Parathyroid adenoma (tissue), 2 donors: Measurements from ENCODE around the gene PREX1.
A peak's percentile ranks its signal among the peaks of the same experiment; 100 is the strongest.

Experiments
- H2AFZ ChIP-seq: fragments of 300-600 bp; sonication (generic); one replicate; pipeline ENCODE4 v1.7.0; 2017; ENCODE audit warnings: antibody characterized with exemption, mild to moderate bottlenecking
- H3K27ac ChIP-seq: fragments of 300-600 bp; sonication (generic); one replicate; pipeline ENCODE4 v1.7.0; 2017
- H3K27me3 ChIP-seq: fragments of 300-600 bp; sonication (generic); one replicate; pipeline ENCODE4 v1.7.0; 2017; ENCODE audit warnings: low read length; ENCODE audit not compliant: control insufficient read depth, insufficient read depth
- H3K36me3 ChIP-seq: fragments of 300-600 bp; sonication (generic); one replicate; pipeline ENCODE4 v1.7.0; 2017; ENCODE audit warnings: low read length; ENCODE audit not compliant: control insufficient read depth, insufficient read depth
- H3K4me1 ChIP-seq: fragments of 300-600 bp; sonication (generic); one replicate; pipeline ENCODE4 v1.7.0; 2017; ENCODE audit warnings: control low read depth
- H3K4me2 ChIP-seq: fragments of 300-600 bp; sonication (generic); one replicate; pipeline ENCODE4 v1.7.0; 2017; ENCODE audit warnings: low read length
- H3K4me3 ChIP-seq: fragments of 300-600 bp; sonication (generic); one replicate; pipeline ENCODE4 v1.7.0; 2017; ENCODE audit warnings: low read depth, low read length
- H3K79me2 ChIP-seq: fragments of 300-600 bp; sonication (generic); one replicate; pipeline ENCODE4 v1.7.0; 2017; ENCODE audit warnings: control low read depth
- H3K9ac ChIP-seq: fragments of 300-600 bp; sonication (generic); one replicate; pipeline ENCODE4 v1.7.0; 2017; ENCODE audit warnings: mild to moderate bottlenecking
- H3K9me3 ChIP-seq: fragments of 300-600 bp; sonication (generic); one replicate; pipeline ENCODE4 v1.7.0; 2017; ENCODE audit warnings: low read length; ENCODE audit not compliant: control insufficient read depth
- TF ChIP-seq, protein P1 (sequence below): fragments of 300-600 bp; sonication (generic); IDR thresholded peaks from one replicate; pipeline ENCODE4 v1.7.0; 2017; ENCODE audit warnings: antibody characterized with exemption, mild to moderate bottlenecking
- donor health status: primary hyperparathyroidism.

PREX1 gene

DNA sequence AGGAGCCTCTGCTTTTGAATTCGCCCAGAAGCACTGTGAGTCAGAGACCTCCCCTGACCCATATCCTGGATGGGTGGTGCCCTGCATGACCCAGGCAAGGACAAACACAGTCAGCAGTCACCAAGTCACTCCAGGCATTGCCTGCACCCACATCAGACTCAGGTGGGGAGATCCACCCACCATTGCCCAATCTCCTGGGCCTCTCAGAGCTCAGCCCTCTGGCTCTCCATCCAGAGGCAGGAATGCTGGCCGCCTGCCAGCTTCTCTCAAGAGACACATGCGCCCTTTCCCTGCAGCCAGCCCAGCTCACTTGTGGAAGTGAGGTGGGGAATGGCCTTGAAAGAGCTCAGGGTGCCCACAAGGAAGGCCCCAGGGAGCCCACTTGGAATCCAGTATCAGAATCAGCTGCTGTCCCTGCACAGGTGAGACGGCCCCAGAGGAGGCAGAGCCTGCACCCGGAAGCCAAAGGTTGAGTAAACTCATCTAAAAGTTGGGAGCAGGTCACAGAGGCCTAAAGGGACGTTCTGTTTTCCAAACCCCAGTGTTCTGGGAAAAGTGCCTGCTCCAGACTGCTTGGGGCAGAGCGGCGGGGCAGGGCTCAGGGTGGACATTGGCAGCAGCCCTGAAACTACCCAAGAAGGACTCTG is 129.8 kb downstream of the PREX1 start:
- Histone ChIP-seq H3K4me1 (peaks cover 16% of the 10 kb centered on the region), H3K9me3 (no peaks in the 10 kb centered on the region), H2AFZ (peak overlapping the region; percentile 78), H3K79me2 (no peaks in the 10 kb centered on the region), H3K27me3 (no peaks in the 10 kb centered on the region), H3K4me3 (no peak overlapping the region), H3K4me2 (no peak overlapping the region), H3K9ac (no peak overlapping the region), H3K27ac (peak overlapping the region; percentile 73), H3K36me3 (no peaks in the 10 kb centered on the region)
- TF ChIP-seq, protein P1, sequence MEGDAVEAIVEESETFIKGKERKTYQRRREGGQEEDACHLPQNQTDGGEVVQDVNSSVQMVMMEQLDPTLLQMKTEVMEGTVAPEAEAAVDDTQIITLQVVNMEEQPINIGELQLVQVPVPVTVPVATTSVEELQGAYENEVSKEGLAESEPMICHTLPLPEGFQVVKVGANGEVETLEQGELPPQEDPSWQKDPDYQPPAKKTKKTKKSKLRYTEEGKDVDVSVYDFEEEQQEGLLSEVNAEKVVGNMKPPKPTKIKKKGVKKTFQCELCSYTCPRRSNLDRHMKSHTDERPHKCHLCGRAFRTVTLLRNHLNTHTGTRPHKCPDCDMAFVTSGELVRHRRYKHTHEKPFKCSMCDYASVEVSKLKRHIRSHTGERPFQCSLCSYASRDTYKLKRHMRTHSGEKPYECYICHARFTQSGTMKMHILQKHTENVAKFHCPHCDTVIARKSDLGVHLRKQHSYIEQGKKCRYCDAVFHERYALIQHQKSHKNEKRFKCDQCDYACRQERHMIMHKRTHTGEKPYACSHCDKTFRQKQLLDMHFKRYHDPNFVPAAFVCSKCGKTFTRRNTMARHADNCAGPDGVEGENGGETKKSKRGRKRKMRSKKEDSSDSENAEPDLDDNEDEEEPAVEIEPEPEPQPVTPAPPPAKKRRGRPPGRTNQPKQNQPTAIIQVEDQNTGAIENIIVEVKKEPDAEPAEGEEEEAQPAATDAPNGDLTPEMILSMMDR, result no peak

DNA sequence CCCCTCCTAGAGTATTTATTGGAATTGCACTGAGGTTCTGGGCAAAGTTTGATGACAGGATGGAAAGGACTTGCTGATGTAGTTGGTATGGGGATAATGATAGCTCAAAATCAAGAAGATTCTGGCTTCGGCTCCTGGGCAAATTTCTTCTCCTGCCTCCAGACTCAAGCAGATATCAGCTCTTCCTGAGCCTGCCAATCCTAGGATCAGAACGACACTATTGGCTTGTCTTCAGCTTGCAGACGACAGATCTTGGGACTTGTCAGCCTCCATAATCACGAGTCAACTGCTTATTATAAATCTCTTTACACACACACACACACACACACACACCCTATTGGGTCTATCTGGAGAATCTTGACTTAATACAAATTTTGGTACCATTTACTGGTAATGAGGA is 131.1 kb downstream of the PREX1 start:
- Histone ChIP-seq H2AFZ (no peak overlapping the region), H3K9me3 (no peaks in the 10 kb centered on the region), H3K36me3 (no peaks in the 10 kb centered on the region), H3K9ac (no peak overlapping the region), H3K27me3 (no peaks in the 10 kb centered on the region), H3K27ac (no peak overlapping the region), H3K4me3 (no peak overlapping the region), H3K79me2 (no peaks in the 10 kb centered on the region), H3K4me1 (peaks cover 15% of the 10 kb centered on the region), H3K4me2 (no peak overlapping the region)
- TF ChIP-seq, protein P1, result no peak

DNA sequence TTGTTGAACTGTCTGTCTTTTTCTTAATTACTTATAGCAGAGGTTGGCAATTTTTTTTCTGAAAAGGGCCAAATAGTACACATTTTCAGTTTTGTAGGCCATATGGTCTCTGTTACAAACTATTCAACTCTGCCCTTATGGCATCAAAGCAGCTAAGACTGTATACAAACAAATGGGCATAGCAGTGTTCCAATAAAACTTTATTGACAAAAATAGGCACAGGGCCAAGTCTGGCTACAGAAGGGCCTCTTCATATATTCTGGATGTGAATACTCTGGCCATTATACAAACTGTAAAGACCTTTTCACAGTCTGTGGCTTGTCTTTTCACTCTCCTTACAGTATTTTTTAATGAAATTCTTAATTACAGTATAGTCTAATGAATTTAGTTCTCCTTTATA is 132.1 kb downstream of the PREX1 start:
- Histone ChIP-seq H3K4me2 (no peak overlapping the region), H3K27me3 (no peaks in the 10 kb centered on the region), H3K36me3 (no peaks in the 10 kb centered on the region), H3K79me2 (no peaks in the 10 kb centered on the region), H3K27ac (no peak overlapping the region), H2AFZ (no peak overlapping the region), H3K9me3 (no peaks in the 10 kb centered on the region), H3K9ac (no peak overlapping the region), H3K4me1 (peaks cover 15% of the 10 kb centered on the region), H3K4me3 (no peak overlapping the region)
- TF ChIP-seq, protein P1, result no peak

DNA sequence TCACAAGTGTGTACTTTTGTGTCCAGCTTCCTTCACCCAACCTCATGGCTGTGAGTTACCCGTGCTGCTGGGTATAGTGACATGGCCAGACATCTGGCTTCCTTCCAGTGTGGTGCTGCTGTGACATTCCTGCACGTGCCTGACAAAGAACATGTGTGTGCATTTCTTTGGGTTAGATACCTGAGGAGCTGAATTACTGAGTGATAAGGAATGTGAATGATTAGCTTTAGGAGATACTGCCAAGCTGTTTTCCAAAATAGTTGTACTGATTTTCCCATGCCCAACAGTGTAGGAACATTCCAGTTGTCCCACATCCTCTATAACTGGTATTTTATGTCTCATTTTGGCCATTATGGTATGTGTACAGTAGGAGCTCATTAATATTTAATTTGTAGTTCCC is 132.5 kb downstream of the PREX1 start:
- Histone ChIP-seq H3K36me3 (no peaks in the 10 kb centered on the region), H3K27ac (no peak overlapping the region), H3K4me1 (peaks cover 15% of the 10 kb centered on the region), H3K4me2 (no peak overlapping the region), H3K9me3 (no peaks in the 10 kb centered on the region), H3K27me3 (no peaks in the 10 kb centered on the region), H3K79me2 (no peaks in the 10 kb centered on the region), H3K9ac (no peak overlapping the region), H2AFZ (no peak overlapping the region), H3K4me3 (no peak overlapping the region)
- TF ChIP-seq, protein P1, result no peak

DNA sequence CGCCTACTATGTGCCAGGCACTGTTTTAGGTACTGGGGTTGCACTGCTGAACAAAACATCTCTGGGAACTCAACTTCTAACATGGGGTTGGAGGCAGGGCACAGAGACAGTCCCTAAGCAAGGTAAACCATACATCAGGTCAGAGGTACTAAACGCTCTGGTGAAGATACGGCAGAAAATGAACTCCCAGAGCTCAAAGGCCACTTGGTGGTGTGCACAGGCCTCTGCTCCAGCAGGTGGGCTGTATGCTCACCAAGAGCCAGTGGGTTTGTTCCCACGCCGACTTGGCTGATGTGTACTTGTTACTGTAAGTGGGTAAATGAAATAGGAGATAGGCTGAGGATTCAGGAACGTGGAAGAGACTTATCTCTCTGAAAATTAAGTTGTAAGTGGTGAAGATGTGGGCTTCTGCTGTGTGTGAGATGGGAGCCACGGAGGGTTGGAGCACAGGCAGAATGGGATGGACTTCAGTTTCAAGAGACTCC is 133.4 kb downstream of the PREX1 start:
- peaks cover 15% of the 10 kb centered on the region for H3K4me1 ChIP-seq
- no peak overlapping the region for H2AFZ ChIP-seq
- H3K4me2 ChIP-seq, result no peak overlapping the region
- H3K27me3 ChIP-seq, result no peaks in the 10 kb centered on the region
- H3K9me3 ChIP-seq, result no peaks in the 10 kb centered on the region
- TF ChIP-seq, protein P1, result no peak
- no peak overlapping the region for H3K27ac ChIP-seq
- H3K9ac ChIP-seq, result no peak overlapping the region
- no peaks in the 10 kb centered on the region for H3K36me3 ChIP-seq
- no peak overlapping the region for H3K4me3 ChIP-seq
- H3K79me2 ChIP-seq, result no peaks in the 10 kb centered on the region
